SKM-1 (cell line): ENCODE data around the gene MSMO1.

ENCODE experiments used
- DNase-seq: peaks from one replicate; lab custom pipeline; 2025; ENCODE audit not compliant: unreplicated experiment; lab: John Stamatoyannopoulos, UW

Gene MSMO1

GRCh38 chr4:165359506-165359905 is 32.0 kb downstream of the MSMO1 start:
- no peak for DNase-seq

- DNase-seq = no peak
Observed at GRCh38 chr4:165360041-165360695, 32.7 kb downstream of the MSMO1 start.

- no peak for DNase-seq
Observed at GRCh38 chr4:165360985-165361670, 33.7 kb downstream of the MSMO1 start.

- DNase-seq = no peak
Observed at GRCh38 chr4:165361810-165362209, 34.3 kb downstream of the MSMO1 start.

- no peak for DNase-seq
Observed at GRCh38 chr4:165364452-165365080, 37.1 kb downstream of the MSMO1 start.

- no peak for DNase-seq
Observed at GRCh38 chr4:165367040-165367439, 39.6 kb downstream of the MSMO1 start.

GRCh38 chr4:165368114-165368513 is 40.6 kb downstream of the MSMO1 start:
- DNase-seq = no peak

DNA sequence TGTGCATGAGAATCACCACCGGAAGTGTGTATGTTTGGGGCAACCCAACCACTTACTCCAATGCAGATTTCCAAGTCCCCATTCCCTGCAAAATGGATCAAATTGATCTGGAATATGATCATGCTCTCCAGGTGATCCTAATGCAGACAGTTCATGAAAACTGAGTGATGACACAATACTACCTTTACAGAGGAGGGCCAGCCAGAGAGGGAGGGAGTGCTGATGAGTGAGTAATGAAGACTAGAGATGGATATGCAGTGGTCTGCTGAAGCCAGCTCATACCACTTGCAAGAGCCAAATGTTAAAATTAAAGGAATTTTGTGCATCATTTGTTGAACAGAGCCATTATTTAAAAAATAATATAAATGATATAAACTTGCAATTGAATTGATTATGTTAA is 41.1 kb downstream of the MSMO1 start:
- DNase-seq = no peak

GRCh38 chr4:165369522-165369921 is 42.1 kb downstream of the MSMO1 start:
- peak; percentile 43 for DNase-seq

DNA sequence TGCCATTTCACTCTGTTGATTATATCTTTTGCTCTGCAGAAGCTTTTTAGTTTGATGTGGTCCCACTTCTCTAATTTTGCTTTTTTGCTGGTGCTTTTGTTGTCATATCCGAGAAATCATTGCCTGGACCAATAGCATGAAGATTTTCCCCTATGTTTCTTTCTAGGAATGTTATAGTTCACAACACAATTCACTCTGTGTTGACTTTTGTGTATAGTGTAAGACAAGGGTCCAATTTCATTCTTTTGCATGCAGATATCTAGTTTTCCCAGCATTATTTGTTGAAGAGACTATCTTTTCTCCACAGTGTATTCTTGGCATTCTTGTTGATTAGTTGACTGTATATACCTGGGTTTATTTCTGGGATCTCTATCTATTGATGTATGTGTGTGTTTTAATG is 43.1 kb downstream of the MSMO1 start:
- DNase-seq = no peak

DNA sequence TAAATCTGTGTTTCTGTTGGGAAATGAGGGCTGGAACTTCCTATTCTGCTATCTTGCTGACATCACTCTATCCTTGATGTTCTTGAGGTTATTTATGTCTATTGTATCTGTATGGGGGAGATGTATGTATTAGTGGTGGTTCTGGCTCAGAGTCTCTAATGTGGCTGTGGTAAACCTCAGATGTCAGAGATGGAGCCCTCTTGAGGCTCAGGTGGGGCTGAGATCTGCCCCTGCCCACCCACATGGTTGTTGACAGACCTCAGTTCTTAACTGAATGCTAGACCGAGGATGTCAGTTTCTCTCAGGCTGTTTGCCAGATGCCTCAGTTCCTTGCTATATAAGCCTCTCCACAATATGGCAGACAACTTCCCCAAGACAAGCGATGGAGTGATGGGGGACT is 48.0 kb downstream of the MSMO1 start:
- no peak for DNase-seq

DNA sequence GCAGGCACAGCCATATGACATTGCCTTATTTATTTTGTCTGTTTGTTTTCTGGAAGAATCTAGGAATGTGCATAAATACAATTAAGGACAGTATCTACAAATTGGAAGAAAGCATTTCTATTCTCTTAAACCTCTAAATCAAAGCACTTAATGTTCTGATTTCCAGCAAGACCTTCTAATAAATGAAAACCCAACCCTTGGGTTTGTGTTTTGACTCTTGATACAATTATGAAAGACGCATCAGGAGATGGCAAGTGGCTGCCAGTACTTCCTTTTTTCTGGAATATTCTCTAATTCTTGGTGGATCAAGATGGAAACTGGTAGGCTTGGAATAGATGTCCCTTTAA is 50.9 kb downstream of the MSMO1 start:
- DNase-seq = no peak

DNA sequence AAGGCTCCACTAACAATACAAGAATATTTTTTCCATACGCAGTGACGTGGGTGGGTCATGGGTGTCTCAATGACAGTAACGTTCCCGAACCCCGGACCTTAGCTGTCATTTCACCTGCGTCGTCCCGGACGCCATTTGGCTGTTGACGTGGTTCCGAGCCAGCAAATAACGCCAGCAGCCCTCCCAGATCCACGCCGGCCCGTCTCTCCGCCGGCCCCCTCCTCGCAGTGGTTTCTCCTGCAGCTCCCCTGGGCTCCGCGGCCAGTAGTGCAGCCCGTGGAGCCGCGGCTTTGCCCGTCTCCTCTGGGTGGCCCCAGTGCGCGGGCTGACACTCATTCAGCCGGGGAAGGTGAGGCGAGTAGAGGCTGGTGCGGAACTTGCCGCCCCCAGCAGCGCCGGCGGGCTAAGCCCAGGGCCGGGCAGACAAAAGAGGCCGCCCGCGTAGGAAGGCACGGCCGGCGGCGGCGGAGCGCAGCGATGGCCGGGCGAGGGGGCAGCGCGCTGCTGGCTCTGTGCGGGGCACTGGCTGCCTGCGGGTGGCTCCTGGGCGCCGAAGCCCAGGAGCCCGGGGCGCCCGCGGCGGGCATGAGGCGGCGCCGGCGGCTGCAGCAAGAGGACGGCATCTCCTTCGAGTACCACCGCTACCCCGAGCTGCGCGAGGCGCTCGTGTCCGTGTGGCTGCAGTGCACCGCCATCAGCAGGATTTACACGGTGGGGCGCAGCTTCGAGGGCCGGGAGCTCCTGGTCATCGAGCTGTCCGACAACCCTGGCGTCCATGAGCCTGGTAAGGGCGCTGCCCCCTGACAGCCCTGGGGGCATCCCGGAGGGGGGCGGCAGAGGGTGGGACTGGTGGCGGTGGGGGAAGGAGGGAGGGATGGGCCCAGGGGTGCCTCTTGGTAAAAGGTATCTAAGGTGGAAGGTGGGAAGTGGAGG is 51.5 kb downstream of the MSMO1 start, which contains the start of gene CPE:
Gene CPE (plus strand): TSS at position 264 of the 933 bp plus-strand sequence. CDS start 214 bp downstream, at position 478.
- DNase-seq = peak; percentile 57

DNA sequence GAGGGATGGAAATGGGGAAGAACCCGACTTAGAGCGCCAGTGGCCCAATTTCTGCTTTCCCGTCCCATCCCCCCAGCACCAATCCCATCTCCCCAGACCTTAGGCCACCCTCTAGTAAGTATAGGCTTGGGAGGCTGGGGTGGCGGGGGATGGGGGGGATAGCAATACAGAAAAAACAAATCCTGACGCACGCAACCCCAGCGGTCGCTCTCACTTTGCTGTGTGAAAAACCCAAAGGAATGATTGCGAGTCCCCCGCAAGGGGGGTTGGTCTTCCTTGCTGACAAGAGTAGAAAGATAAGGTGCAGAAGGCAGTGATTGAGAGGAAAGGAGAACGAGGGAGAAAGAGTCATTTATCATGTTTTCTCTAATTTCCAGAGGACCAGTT is 52.2 kb downstream of the MSMO1 start:
- no peak for DNase-seq

GRCh38 chr4:165380805-165381204 is 53.3 kb downstream of the MSMO1 start:
- no peak for DNase-seq

GRCh38 chr4:165381821-165382373 is 54.4 kb downstream of the MSMO1 start:
- DNase-seq = no peak

DNA sequence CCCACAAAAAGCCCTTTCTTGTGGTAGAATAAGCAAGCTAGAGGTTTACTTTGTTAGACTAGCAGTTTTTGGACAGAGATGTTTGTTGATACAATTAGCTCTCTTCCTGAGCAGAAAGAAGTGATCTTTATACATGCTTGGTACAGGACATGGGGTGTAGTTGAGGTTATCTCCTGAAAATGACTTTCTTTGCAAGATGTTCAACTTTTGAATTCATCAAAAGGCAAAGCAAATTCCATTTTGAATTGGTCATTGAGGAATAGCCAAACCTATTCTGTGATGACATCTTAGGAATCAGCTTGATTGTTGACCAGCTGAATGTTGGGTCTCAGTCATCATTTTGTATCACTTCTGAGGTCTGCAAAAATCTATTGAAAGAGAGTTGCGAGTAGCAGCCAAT is 55.2 kb downstream of the MSMO1 start:
- no peak for DNase-seq

DNA sequence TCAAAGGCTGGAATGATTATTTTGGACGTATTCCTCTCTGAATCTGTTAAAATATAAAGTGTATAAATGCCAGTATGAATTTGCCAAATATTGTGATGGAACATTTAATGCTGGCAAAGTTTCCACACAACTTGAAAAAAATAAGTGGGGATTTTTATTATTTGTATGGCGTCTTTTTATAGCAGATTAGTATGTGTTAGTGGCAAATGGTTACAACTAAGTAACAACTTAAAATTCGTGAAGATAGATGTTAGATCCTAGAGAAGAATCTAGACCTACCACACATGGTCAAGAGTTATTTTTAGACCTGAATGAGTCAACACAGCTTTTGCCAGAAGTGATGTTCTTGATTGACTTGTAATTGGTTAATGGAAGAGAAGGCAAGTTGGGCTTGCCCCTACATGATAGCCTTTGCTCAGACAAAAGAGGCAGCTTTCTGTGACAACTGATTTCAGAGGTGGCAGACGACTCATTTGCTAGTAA is 56.2 kb downstream of the MSMO1 start:
- no peak for DNase-seq

DNA sequence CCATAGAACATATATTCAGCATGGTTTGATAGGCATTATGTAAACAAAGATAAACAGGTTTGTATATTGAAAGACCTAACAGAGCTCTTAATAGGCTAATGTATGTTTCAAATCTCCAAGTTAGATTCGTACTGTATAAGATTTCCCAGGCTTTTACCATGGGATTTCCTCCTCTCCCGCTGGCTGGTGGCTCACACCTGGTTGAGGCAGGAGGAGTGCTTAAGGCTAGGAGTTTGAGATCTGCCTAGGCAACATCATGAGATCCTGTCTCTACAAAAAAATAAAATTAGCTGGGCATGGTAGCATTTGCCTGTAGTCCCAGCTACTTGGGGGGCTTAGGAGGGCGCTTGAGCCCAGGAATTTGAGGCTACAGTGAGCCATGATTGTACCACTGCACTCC is 56.7 kb downstream of the MSMO1 start:
- DNase-seq = no peak

- no peak for DNase-seq
Observed at GRCh38 chr4:165384598-165384997, 57.1 kb downstream of the MSMO1 start.

DNA sequence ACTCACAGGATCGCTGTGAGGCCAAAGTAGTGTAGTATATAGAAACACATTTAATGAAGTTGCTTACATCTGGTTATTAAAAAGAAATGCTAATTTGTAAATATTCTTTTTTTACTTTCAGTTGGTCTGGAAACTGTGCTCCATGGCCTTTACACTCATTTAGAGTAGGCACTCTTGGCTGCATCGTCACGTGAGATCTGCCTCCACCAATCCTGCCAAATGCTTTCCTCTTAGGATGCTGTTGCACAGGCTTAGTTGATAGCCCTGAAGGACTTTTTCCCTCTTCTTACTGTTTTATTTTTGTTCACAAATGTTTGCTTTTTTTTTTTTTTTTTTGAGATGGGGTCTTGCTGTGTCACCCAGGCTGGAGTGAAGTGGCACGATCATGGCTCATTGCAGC is 57.7 kb downstream of the MSMO1 start:
- DNase-seq = no peak
